KMS-11 (cell line): ENCODE measurements around the gene HCLS1.

Experiments
- H2AFZ ChIP-seq: fragments of 200-600 bp; sonication (generic); 2 replicates; pipeline ENCODE4 v1.6.1; 2016; ENCODE audit warnings: antibody characterized with exemption, mixed run types, low read depth
- H3K27ac ChIP-seq: fragments of 200-600 bp; sonication (generic); 2 replicates; pipeline ENCODE4 v1.6.1; 2016; ENCODE audit warnings: mild to moderate bottlenecking, mixed run types
- H3K27me3 ChIP-seq: fragments of 200-600 bp; sonication (generic); 2 replicates; pipeline ENCODE4 v1.6.1; 2017; ENCODE audit warnings: mild to moderate bottlenecking, low read depth, mixed run types, moderate library complexity; ENCODE audit not compliant: insufficient read depth
- H3K36me3 ChIP-seq: fragments of 200-600 bp; sonication (generic); 2 replicates; pipeline ENCODE4 v1.6.1; 2017; ENCODE audit warnings: mild to moderate bottlenecking, mixed run types; ENCODE audit not compliant: insufficient read depth
- H3K4me1 ChIP-seq: fragments of 200-600 bp; sonication (generic); 2 replicates; pipeline ENCODE4 v1.6.1; 2016; ENCODE audit warnings: mild to moderate bottlenecking, low read depth, mixed run types; ENCODE audit not compliant: poor library complexity, severe bottlenecking
- H3K4me2 ChIP-seq: fragments of 200-600 bp; sonication (generic); 2 replicates; pipeline ENCODE4 v1.7.0; 2016; ENCODE audit warnings: mild to moderate bottlenecking, mixed run types
- H3K4me3 ChIP-seq: fragments of 200-600 bp; sonication (generic); IDR thresholded peaks from 2 replicates; pipeline ENCODE4 v1.6.1; 2017; ENCODE audit warnings: low read depth, low read length, mixed read lengths; ENCODE audit not compliant: insufficient read depth
- H3K79me2 ChIP-seq: fragments of 200-600 bp; sonication (generic); 2 replicates; pipeline ENCODE4 v1.6.1; 2016; ENCODE audit warnings: low read depth, mixed run types; ENCODE audit not compliant: insufficient read depth
- H3K9ac ChIP-seq: fragments of 200-600 bp; sonication (generic); 2 replicates; pipeline ENCODE4 v1.6.1; 2016; ENCODE audit warnings: mild to moderate bottlenecking, mixed run types
- H4K20me1 ChIP-seq: fragments of 200-600 bp; sonication (generic); 2 replicates; pipeline ENCODE4 v1.6.1; 2016; ENCODE audit warnings: mild to moderate bottlenecking, mixed run types; ENCODE audit not compliant: insufficient read depth
- CTCF ChIP-seq: fragments of 200-600 bp; sonication (generic); conservative IDR thresholded peaks from 2 replicates; pipeline ENCODE4 v1.6.1; 2017; ENCODE audit warnings: low read depth, mild to moderate bottlenecking, antibody characterized with exemption, low read length, moderate library complexity, mixed read lengths

HCLS1 gene

GRCh38 chr3:121626495-121626894 is 34.2 kb downstream of the HCLS1 start:
- H3K27ac ChIP-seq, result no peak overlapping the region
- no peaks in the 10 kb centered on the region for H3K27me3 ChIP-seq
- no peaks in the 10 kb centered on the region for H3K4me1 ChIP-seq
- TF ChIP-seq CTCF, result no peak
- no peaks in the 10 kb centered on the region for H3K79me2 ChIP-seq
- no peak overlapping the region for H3K4me2 ChIP-seq
- no peak overlapping the region for H2AFZ ChIP-seq
- H3K9ac ChIP-seq, result no peak overlapping the region
- no peak overlapping the region for H3K4me3 ChIP-seq
- no peaks in the 10 kb centered on the region for H4K20me1 ChIP-seq
- no peaks in the 10 kb centered on the region for H3K36me3 ChIP-seq

GRCh38 chr3:121624147-121624899 is 36.4 kb downstream of the HCLS1 start:
- Histone ChIP-seq H3K79me2 (no peaks in the 10 kb centered on the region), H3K4me2 (no peak overlapping the region), H3K27me3 (no peaks in the 10 kb centered on the region), H3K36me3 (no peaks in the 10 kb centered on the region), H2AFZ (no peak overlapping the region), H3K4me1 (no peaks in the 10 kb centered on the region), H3K9ac (no peak overlapping the region), H3K27ac (no peak overlapping the region), H4K20me1 (no peaks in the 10 kb centered on the region), H3K4me3 (no peak overlapping the region)
- TF ChIP-seq CTCF, result no peak

GRCh38 chr3:121621491-121621890 is 39.2 kb downstream of the HCLS1 start:
- no peaks in the 10 kb centered on the region for H3K79me2 ChIP-seq
- no peak overlapping the region for H3K27ac ChIP-seq
- no peaks in the 10 kb centered on the region for H4K20me1 ChIP-seq
- no peak for TF ChIP-seq CTCF
- no peaks in the 10 kb centered on the region for H3K36me3 ChIP-seq
- no peak overlapping the region for H2AFZ ChIP-seq
- H3K9ac ChIP-seq, result no peak overlapping the region
- no peaks in the 10 kb centered on the region for H3K27me3 ChIP-seq
- no peak overlapping the region for H3K4me2 ChIP-seq
- no peaks in the 10 kb centered on the region for H3K4me1 ChIP-seq
- H3K4me3 ChIP-seq, result no peak overlapping the region

- H3K27me3 ChIP-seq, result no peaks in the 10 kb centered on the region
- H3K4me1 ChIP-seq, result no peaks in the 10 kb centered on the region
- H3K4me2 ChIP-seq, result no peak overlapping the region
- TF ChIP-seq CTCF, result no peak
- no peaks in the 10 kb centered on the region for H3K36me3 ChIP-seq
- no peak overlapping the region for H2AFZ ChIP-seq
- H3K4me3 ChIP-seq, result no peak overlapping the region
- no peak overlapping the region for H3K27ac ChIP-seq
- no peaks in the 10 kb centered on the region for H3K79me2 ChIP-seq
- no peak overlapping the region for H3K9ac ChIP-seq
- no peaks in the 10 kb centered on the region for H4K20me1 ChIP-seq
Measured at GRCh38 chr3:121619691-121620090, 41.0 kb downstream of the HCLS1 start.
